Hindlimb muscle (tissue), 1 donor: ENCODE data around the gene PLCL2. TPM values are rescaled to one million over a fixed set of nuclear protein-coding genes. Genes with fewer than 3 reads are reported as not detected.
"Not testable (repeated sequence)": the region's sequence is repeated elsewhere in the genome, so short reads cannot be mapped to it uniquely, and the experiment has no call there.

Experiments
- DNase-seq: peaks from one replicate; pipeline ENCODE4 v3.0.0-alpha.2; 2013
- polyA plus RNA-seq: library from polyadenylated mRNA; unstranded; fragments of 120-200 nt; gene quantifications from one replicate; pipeline ENCODE4 v1.2.1, GENCODE V29; 2013; ENCODE audit not compliant: insufficient read length

The PLCL2 gene
- polyA plus RNA-seq, 1 donor, result 14.3 TPM

DNA sequence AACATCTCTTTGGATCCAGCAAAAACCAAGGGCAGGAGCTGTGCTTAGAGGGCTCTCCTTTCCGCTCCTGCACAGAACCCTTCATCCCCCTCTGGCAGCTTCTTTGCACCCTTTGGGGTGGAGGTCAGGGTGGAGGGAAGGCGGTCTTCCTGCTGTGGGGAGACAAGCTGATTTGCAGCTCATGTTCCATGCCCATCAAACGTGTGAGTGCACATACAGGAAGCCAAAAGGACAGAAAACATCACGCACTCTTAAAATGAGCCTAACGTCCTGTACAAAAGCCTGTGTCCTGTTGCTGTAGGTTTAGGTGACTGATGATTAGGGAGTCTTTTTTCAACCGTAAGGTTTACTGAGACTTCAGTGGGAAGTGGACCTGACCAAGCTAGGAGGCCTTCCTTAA lies 195.2 kb downstream of the PLCL2 start:
- DNase-seq, result no peak

- no peak for DNase-seq
Measured at GRCh38 chr3:17081520-17081919, 196.8 kb downstream of the PLCL2 start.

- no peak for DNase-seq
Measured at GRCh38 chr3:17087509-17087908, 202.8 kb downstream of the PLCL2 start.

DNA sequence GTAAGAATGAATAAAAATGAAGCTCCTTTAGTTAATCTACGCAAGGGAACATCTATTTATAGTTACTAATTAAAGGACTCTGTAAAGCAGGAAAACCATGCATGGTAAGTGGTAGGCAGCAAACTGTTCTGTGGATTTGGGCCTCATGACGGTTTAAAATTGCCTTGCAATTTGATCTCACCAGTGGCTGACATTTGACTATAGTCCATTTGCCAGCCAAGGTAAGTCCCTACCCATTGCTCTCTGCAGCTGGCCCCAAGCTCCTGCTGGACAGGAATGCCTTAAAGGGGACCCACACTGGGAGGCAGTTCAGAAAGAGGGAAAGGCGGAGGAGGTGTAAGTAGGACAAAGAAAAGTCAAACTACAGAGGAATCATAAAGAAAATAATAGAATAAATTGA lies 203.3 kb downstream of the PLCL2 start:
- no peak for DNase-seq

DNA sequence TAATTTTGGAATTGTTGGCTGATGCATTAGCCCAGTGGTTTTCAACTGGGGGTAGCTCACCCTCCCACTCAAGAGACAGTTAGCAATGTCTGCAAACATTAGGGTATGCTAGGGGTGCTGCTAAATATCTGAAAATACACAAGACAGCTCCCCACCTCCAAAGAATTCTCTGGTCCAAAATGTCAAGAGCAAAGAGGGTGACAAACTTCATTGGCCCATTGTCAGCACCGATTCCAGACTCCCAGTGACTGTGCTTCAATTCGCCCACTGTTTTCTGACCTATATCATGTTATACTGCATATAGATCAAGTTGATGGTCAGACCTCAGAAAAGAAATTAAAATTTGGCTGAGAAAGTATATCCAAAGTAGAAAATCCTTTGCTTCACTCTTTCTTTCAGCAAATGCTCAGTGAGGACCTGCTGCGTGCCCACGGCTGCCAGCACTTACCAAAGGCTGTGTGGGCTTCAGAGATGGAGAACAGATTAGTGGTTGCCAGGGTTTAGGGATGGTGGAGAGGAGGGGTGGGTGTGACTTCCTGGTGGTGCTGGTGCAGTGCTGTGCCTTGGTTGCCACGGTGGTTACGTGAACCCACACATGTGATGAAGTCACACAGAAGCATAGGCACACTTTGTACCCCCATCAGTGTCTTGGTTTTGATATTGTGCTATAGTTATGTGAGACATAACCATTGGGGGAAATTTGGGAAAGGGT lies 204.0 kb downstream of the PLCL2 start:
- no peak for DNase-seq

DNA sequence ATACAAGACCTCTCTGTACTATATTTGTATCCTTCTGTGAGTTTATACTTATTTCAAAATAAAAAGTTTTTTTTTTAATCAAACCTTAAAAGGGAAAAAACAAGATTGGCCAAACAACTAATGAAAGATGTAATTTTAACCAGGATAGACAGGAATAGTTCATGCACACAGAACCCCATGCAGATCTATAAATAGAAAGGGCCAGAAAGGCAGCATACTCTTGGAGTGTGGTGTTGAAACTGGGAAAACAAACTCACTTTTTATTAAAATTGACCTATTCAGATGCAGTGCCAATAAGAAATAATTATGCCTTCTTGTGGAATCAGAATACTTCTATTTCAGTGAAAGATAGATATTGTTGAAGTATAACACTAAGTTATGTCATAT lies 204.6 kb downstream of the PLCL2 start:
- DNase-seq, result no peak

GRCh38 chr3:17090280-17090983 lies 205.7 kb downstream of the PLCL2 start:
- no peak for DNase-seq

GRCh38 chr3:17091910-17092582 lies 207.3 kb downstream of the PLCL2 start:
- no peak for DNase-seq

DNA sequence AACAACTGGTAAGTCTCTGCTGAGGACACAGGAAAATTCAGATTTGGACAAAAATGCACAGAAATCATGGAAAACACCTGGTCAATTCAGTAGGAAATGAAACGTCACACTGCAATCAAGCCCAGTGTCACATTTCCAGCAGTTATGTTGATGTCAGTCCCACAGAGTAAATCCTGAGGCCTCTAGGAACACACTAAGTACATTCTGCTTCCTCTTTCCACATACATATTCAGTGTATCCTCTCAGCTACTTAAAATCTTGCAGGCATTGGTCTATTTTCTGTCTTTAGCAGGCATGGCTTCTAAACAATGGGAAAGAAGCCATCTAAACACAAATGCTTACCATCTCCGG lies 207.8 kb downstream of the PLCL2 start:
- DNase-seq, result no peak

DNA sequence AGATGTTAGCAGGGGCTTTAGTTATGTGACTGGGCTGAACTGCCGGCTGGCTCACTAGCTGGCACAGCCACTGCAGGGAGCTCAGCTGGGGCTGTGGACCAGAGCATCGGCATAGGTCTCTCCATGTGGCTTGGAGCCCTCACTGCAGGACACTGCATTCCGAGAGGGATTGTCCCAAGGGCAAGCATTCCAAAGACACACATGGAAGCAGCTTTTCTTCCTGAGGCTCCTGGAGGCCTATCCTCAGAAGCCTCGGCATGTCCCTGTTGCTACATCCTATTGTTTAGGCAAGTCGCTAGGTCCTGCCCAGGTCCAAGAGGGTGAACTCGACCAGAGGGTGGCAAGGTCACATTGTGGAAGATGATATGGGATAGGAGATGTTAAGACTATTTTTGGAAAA lies 209.8 kb downstream of the PLCL2 start:
- DNase-seq, result no peak

DNA sequence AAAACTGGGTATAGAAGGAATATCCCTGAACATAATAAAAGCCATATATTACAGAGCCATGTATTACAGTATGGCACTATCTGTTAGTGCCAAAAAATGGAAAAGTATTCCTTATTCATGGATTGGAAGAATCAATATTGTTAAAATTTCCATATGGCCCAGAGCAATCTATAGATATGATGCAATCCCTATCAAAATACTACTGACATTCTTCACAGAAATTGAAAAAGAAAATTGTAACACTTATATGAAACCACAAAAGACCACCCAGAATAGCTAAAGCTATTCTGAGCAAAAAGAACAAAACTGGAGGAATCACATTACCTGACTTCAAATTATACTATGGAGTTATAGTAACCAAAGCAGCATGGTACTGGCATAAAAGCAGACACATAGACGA lies 218.8 kb downstream of the PLCL2 start:
- no peak for DNase-seq

- DNase-seq, result not testable (repeated sequence)
Measured at GRCh38 chr3:17106801-17107200, 222.0 kb downstream of the PLCL2 start.

- DNase-seq, result no peak
Measured at GRCh38 chr3:17110660-17111396, 226.1 kb downstream of the PLCL2 start.

- DNase-seq, result no peak
Measured at GRCh38 chr3:17111586-17111985, 226.8 kb downstream of the PLCL2 start.

DNA sequence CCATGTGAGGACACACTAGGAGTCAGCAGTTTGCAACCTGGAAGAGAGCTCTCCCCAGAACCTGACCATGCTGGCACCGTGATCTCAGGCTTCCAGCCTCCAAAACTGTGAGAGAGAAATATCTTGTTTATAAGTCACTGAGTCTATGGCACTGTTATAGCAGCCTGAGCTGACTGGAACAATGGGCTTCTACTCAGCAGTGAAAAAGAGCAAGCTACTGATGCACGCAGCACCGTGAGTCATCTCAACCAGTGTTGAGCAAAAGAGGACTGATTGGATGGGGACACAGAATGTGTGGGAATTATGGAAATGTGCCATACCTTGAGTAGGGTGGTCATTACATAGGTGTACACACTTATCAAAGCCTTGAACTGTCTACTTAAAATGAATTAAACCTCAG lies 230.4 kb downstream of the PLCL2 start:
- DNase-seq, result no peak

DNA sequence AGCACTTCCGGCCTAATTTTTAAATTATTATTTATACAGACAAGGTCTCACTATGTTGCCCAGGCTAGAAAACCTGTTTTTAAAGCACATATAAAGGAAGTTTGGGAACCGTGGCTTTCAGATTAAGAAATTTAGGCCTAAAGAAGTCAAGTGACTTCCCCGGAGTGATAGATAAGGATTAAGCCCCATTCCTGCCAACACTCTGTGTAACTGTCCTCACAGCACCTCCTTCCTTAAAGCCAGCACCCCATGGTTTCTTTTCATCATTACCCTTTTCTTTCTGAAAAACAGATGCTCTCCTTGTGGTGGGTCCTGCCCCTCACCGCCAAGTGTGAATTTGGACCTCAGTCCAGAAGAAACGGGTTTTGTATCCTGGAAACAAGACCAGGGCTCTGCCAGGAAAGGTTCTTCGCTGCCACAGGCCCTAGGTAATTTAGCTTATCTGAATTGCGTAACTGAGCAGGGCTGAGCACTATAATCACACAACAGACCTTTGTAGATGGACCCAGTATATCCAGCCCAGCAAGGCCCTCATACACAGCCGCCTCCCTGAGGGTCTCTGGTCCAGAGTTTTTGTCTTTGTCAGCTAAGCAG lies 231.3 kb downstream of the PLCL2 start:
- DNase-seq, result no peak

GRCh38 chr3:17118771-17119170 lies 234.0 kb downstream of the PLCL2 start:
- DNase-seq, result no peak

- DNase-seq, result no peak
Measured at GRCh38 chr3:17119201-17120072, 234.7 kb downstream of the PLCL2 start.

DNA sequence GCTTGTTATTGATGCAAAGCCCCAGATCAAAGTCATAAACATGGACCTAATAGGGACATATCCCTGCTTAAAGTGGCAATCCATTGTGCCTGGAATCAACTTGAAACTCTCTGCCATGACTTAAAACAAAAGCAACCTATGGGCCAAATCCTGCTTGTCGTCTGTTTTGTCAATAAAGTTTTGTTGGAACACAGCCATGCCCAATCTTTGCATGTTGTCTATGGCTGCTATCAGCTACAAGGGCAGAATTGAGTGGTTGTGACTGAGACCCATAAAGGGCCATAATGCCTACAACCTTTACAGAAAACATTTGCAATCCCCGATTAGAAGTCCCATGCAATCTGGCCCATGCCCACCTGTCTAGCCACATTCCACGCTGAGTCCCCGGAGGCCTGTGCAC lies 235.4 kb downstream of the PLCL2 start:
- no peak for DNase-seq

GRCh38 chr3:17121336-17121735 lies 236.6 kb downstream of the PLCL2 start:
- DNase-seq, result no peak

GRCh38 chr3:17122758-17123157 lies 238.0 kb downstream of the PLCL2 start:
- no peak for DNase-seq
